SK-N-SH (cell line): Measurements from ENCODE around the gene SLCO2B1. TPM values are rescaled to one million over a fixed set of nuclear protein-coding genes. Genes with fewer than 3 reads are reported as not detected.

Source experiments
- CTCF ChIA-PET: fragments of 300-600, 350-600 bp; formaldehyde crosslinking; extraction: SDS; loops from one replicate; lab custom pipeline; 2021; lab: Yijun Ruan, JAX
- POLR2A ChIA-PET: fragments of 350-600 bp; sonication (Branson Sonifier 250); formaldehyde crosslinking; extraction: SDS; loops from one replicate; lab custom pipeline; 2020; ENCODE audit warnings: antibody characterized with exemption, inconsistent platforms; lab: Yijun Ruan, JAX
- DNase-seq: peaks from one replicate; pipeline ENCODE4 v3.0.0; 2012
- H2AFZ ChIP-seq: fragments of 200-600 bp; sonication (generic); 2 replicates; pipeline ENCODE4 v1.8.1; 2016; ENCODE audit warnings: antibody characterized with exemption, mild to moderate bottlenecking, low read depth
- H3F3A ChIP-seq: fragments of 200-600 bp; sonication (generic); replicated peaks from 2 replicates; pipeline ENCODE3; 2016; ENCODE audit warnings: antibody characterized with exemption, mild to moderate bottlenecking; ENCODE audit not compliant: insufficient read depth
- H3K27ac ChIP-seq, 2 experiments: fragments of 200-500 bp in 1 of 2; fragments of 200-600 bp in 1 of 2; sonication (Bioruptor generic) in 1 of 2; sonication (generic), shearing (Covaris generic) in 1 of 2; 2 replicates each; pipeline versions ENCODE4 v1.5.1 to v1.6.1; 2014 to 2016; ENCODE audit warnings: low read depth in 2 of 2, inconsistent platforms in 1 of 2, low read length in 1 of 2, mild to moderate bottlenecking in 1 of 2, mixed read lengths in 1 of 2
- H3K27me3 ChIP-seq: fragments of 200-600 bp; sonication (generic), shearing (Covaris generic); 2 replicates; pipeline ENCODE4 v1.6.1; 2016; ENCODE audit warnings: mixed run types; ENCODE audit not compliant: insufficient read depth
- H3K36me3 ChIP-seq, 2 experiments: fragments of 200-500 bp in 1 of 2; fragments of 200-600 bp in 1 of 2; sonication (Bioruptor generic) in 1 of 2; sonication (generic) in 1 of 2; replicated peaks in 1 of 2; 2 replicates each; pipeline versions ENCODE3 to v1.5.1; 2014 to 2016; ENCODE audit warnings: low read length in 1 of 2, mild to moderate bottlenecking in 1 of 2; ENCODE audit not compliant: insufficient read depth in 2 of 2, control insufficient read depth in 1 of 2
- H3K4me1 ChIP-seq, 2 experiments: fragments of 200-500 bp in 1 of 2; fragments of 200-600 bp in 1 of 2; sonication (Bioruptor generic) in 1 of 2; sonication (generic), shearing (Covaris generic) in 1 of 2; 2 replicates each; pipeline versions ENCODE4 v1.5.1 to v1.6.1; 2014 to 2016; ENCODE audit warnings: low read depth in 1 of 2, low read length in 1 of 2, mixed run types in 1 of 2; ENCODE audit not compliant: insufficient read depth in 2 of 2, control insufficient read depth in 1 of 2
- H3K4me2 ChIP-seq: fragments of 200-600 bp; sonication (generic), shearing (Covaris generic); 2 replicates; pipeline ENCODE4 v1.6.1; 2017; ENCODE audit warnings: mixed run types
- H3K4me3 ChIP-seq, 2 experiments: fragments of 200-500 bp in 1 of 2; fragments of 200-600 bp in 1 of 2; sonication (Bioruptor generic) in 1 of 2; sonication (generic), shearing (Covaris generic) in 1 of 2; 2 replicates each; pipeline versions ENCODE4 v1.5.1 to v1.8.1; 2014 to 2016; ENCODE audit warnings: low read depth in 2 of 2, inconsistent platforms in 1 of 2, low read length in 1 of 2, mild to moderate bottlenecking in 1 of 2, mixed read lengths in 1 of 2, moderate library complexity in 1 of 2
- H3K79me2 ChIP-seq: fragments of 200-600 bp; sonication (generic); 2 replicates; pipeline ENCODE4 v1.8.1; 2017; ENCODE audit warnings: mild to moderate bottlenecking; ENCODE audit not compliant: insufficient read depth
- H3K9ac ChIP-seq: fragments of 200-600 bp; sonication (generic); 2 replicates; pipeline ENCODE4 v1.6.1; 2017; ENCODE audit warnings: mixed run types
- H3K9me2 ChIP-seq: fragments of 200-600 bp; sonication (generic); 2 replicates; pipeline ENCODE4 v1.6.1; 2017; ENCODE audit warnings: mixed run types
- H3K9me3 ChIP-seq: fragments of 200-600 bp; sonication (generic); 2 replicates; pipeline ENCODE4 v1.6.1; 2017; ENCODE audit warnings: mixed run types, mild to moderate bottlenecking, moderate library complexity
- H4K20me1 ChIP-seq: fragments of 200-600 bp; sonication (generic); 2 replicates; pipeline ENCODE4 v1.6.1; 2017; ENCODE audit warnings: mild to moderate bottlenecking, mixed run types; ENCODE audit not compliant: insufficient read depth
- CTCF ChIP-seq: fragments of 200-600 bp; sonication (generic); IDR thresholded peaks from 2 replicates; pipeline ENCODE4 v1.6.1; 2017; ENCODE audit warnings: antibody characterized with exemption, mild to moderate bottlenecking, moderate library complexity
- FOSL2 ChIP-seq: IDR thresholded peaks from 2 replicates; pipeline ENCODE4 v1.4.0; 2012; ENCODE audit warnings: low read depth, mild to moderate bottlenecking, moderate library complexity, borderline replicate concordance
- IRF3 ChIP-seq: fragments of 150-350 bp; IDR thresholded peaks from 2 replicates; pipeline ENCODE4 v1.6.1; 2016; ENCODE audit warnings: mild to moderate bottlenecking, low read depth, low read length
- JUND ChIP-seq: IDR thresholded peaks from 2 replicates; pipeline ENCODE4 v1.4.0; 2012
- MAX ChIP-seq: IDR thresholded peaks from 2 replicates; pipeline ENCODE4 v1.4.0; 2012; ENCODE audit warnings: low read depth
- MXI1 ChIP-seq: IDR thresholded peaks from 2 replicates; pipeline ENCODE4 v1.6.1; 2012; ENCODE audit warnings: mild to moderate bottlenecking, low read depth, low read length, improper control_type of control experiment
- NRF1 ChIP-seq: IDR thresholded peaks from 2 replicates; pipeline ENCODE4 v1.6.1; 2012; ENCODE audit warnings: low read depth, mild to moderate bottlenecking, low read length
- PBX3 ChIP-seq: IDR thresholded peaks from 2 replicates; pipeline ENCODE4; 2012
- REST ChIP-seq: IDR thresholded peaks from 2 replicates; pipeline ENCODE4 v1.6.1; 2012; ENCODE audit warnings: mild to moderate bottlenecking, low read depth, low read length, moderate library complexity
- RFX5 ChIP-seq: IDR thresholded peaks from 2 replicates; pipeline ENCODE4 v1.6.1; 2012; ENCODE audit warnings: mild to moderate bottlenecking, improper control_type of control experiment, low read length
- SIN3A ChIP-seq: IDR thresholded peaks from 2 replicates; pipeline ENCODE4 v1.6.1; 2012; ENCODE audit warnings: low read depth, mild to moderate bottlenecking, low read length, moderate library complexity, borderline replicate concordance
- TAF1 ChIP-seq: IDR thresholded peaks from 2 replicates; pipeline ENCODE4 v1.6.1; 2012; ENCODE audit warnings: low read depth, mild to moderate bottlenecking, low read length, moderate library complexity, borderline replicate concordance
- TEAD4 ChIP-seq: IDR thresholded peaks from 2 replicates; pipeline ENCODE4 v1.4.0; 2012; ENCODE audit warnings: mild to moderate bottlenecking, borderline replicate concordance; ENCODE audit not compliant: insufficient read depth
- YY1 ChIP-seq: IDR thresholded peaks from 2 replicates; pipeline ENCODE4 v1.4.0; 2012; ENCODE audit warnings: low read depth, mild to moderate bottlenecking
- WGBS: methylation state at CpG from one replicate; pipeline ENCODE4 v1.1.6; 2017; ENCODE audit warnings: low lambda C conversion rate; 5-methylcytosine and 5-hydroxymethylcytosine counted together
- polyA plus RNA-seq, 3 experiments: library from polyadenylated mRNA; depleted of rRNA; stranded (reverse); fragments of >200 nt; gene quantifications; 2 replicates each; pipeline ENCODE4 v1.2.3, GENCODE V29; 2012

SLCO2B1 gene
- polyA plus RNA-seq, 1 of the 3 experiments (the other 2 are of a cell fraction) = 0.18 TPM

GRCh38 chr11:75189911-75190310, 39.0 kb downstream of the SLCO2B1 start:
- H3K36me3 ChIP-seq = no peaks in the 10 kb centered on the region
- H2AFZ ChIP-seq = no peak overlapping the region
- POLR2A ChIA-PET = no interaction called here
- H3K9ac ChIP-seq = no peak overlapping the region
- H3K4me1 ChIP-seq = peaks cover 0 to 13% of the 10 kb centered on the region in 2 experiments; a peak in 1 of 4 replicates
- CTCF ChIA-PET = interaction anchor here (1.0 to 10.1 kb wide), 9 partner anchors 10 to 260 kb away, joined by 3 to 142 read pairs (median 5); no protein-coding TSS in a partner anchor
- no peaks in the 10 kb centered on the region for H3K9me3 ChIP-seq
- DNase-seq = no peak
- H3K79me2 ChIP-seq = no peaks in the 10 kb centered on the region
- H3K4me2 ChIP-seq = no peak overlapping the region
- H3K27ac ChIP-seq = no peak overlapping the region
- WGBS = 60% methylated on average over 3 of the region's 8 CpGs
- no peaks in the 10 kb centered on the region; the same call in 1 of the 2 replicates for H3K27me3 ChIP-seq
- H3F3A ChIP-seq = no peaks in the 10 kb centered on the region
- no peaks in the 10 kb centered on the region for H4K20me1 ChIP-seq
- H3K4me3 ChIP-seq = no peak overlapping the region
- TF ChIP-seq RFX5 (no peak), FOSL2 (no peak), NRF1 (no peak), IRF3 (no peak), MAX (no peak), TAF1 (no peak), MXI1 (no peak), JUND (no peak), REST (no peak), YY1 (no peak), PBX3 (no peak), SIN3A (no peak), CTCF (no peak), TEAD4 (no peak)
- H3K9me2 ChIP-seq = no peaks in the 10 kb centered on the region
